Muscle layer of colon (tissue), 2 donors: ENCODE measurements around the gene AKAP3.

Experiments
- H3K27ac ChIP-seq: one replicate; pipeline ENCODE4 v1.7.0; 2013; ENCODE audit warnings: low read depth, mild to moderate bottlenecking, low read length, moderate library complexity
- H3K27me3 ChIP-seq, 2 donors: one replicate each; pipeline ENCODE4 v1.7.0; 2013; ENCODE audit warnings: low read length in 2 of 2, mild to moderate bottlenecking in 2 of 2; ENCODE audit not compliant: insufficient read depth in 2 of 2, control insufficient read depth in 1 of 2
- H3K36me3 ChIP-seq: one replicate; pipeline ENCODE4 v1.7.0; 2013; ENCODE audit warnings: mild to moderate bottlenecking, low read length; ENCODE audit not compliant: insufficient read depth
- H3K4me1 ChIP-seq: one replicate; pipeline ENCODE4 v1.7.0; 2013; ENCODE audit warnings: mild to moderate bottlenecking, low read length; ENCODE audit not compliant: insufficient read depth
- H3K4me3 ChIP-seq, 2 donors: one replicate each; pipeline ENCODE4 v1.7.0; 2013; ENCODE audit warnings: low read length in 2 of 2, low read depth in 1 of 2, mild to moderate bottlenecking in 1 of 2, moderate library complexity in 1 of 2
- H3K9ac ChIP-seq: one replicate; pipeline ENCODE4 v1.7.0; 2013; ENCODE audit warnings: low read length
- H3K9me3 ChIP-seq: one replicate; pipeline ENCODE4 v1.7.0; 2013; ENCODE audit warnings: mild to moderate bottlenecking, low read length
- donor health status: abdominal sarcoma.
- donor health status: Adenocarcinoma of cecum.

The AKAP3 gene

GRCh38 chr12:4567073-4567881 lies 81.6 kb downstream of the AKAP3 start:
- H3K27me3 ChIP-seq: peaks cover 0 to 5% of the 10 kb centered on the region in 2 donors
- H3K4me3 ChIP-seq: no peak overlapping the region
- H3K9me3 ChIP-seq: no peaks in the 10 kb centered on the region
- no peak overlapping the region for H3K9ac ChIP-seq
- no peaks in the 10 kb centered on the region for H3K36me3 ChIP-seq
- H3K4me1 ChIP-seq: no peaks in the 10 kb centered on the region
- no peak overlapping the region for H3K27ac ChIP-seq

GRCh38 chr12:4566474-4566873 lies 82.4 kb downstream of the AKAP3 start:
- no peaks in the 10 kb centered on the region for H3K9me3 ChIP-seq
- peaks cover 0 to 12% of the 10 kb centered on the region in 2 donors for H3K27me3 ChIP-seq
- H3K4me1 ChIP-seq: no peaks in the 10 kb centered on the region
- H3K4me3 ChIP-seq: no peak overlapping the region
- no peaks in the 10 kb centered on the region for H3K36me3 ChIP-seq
- no peak overlapping the region for H3K9ac ChIP-seq
- H3K27ac ChIP-seq: no peak overlapping the region
